ENCODE results near the gene ZNF416.

DNA sequence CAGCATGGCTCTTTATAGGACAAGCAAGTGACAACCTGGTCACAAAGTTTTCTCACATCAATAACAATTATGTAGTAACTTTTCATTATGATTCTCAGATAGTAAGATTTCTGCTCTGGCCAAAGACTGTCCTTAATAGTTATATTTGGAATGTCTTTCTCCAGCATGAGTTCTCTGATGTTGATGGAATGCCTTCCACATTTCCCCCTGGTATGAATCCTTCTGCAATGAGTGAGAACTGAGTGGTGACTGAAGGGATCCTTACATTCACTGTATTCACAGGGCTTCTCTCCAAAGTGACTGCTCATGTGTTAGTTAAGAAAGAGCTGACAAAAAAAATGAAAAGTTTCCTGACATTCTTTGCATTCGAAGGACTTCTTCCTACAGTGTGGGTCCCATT is 32.2 kb downstream of the ZNF416 start:
- no peak for TF ChIP-seq CTCF (conservative IDR thresholded peaks at IDR 0.05 in 1 of 2, IDR thresholded peaks at IDR 0.05 in 1 of 2; ENCODE audit: extremely low read depth in 1 of 2, insufficient read depth in 1 of 2, low read depth in 1 of 2, low read length in 2 of 2)
- no peak for TF ChIP-seq EZH2 (IDR thresholded peaks at IDR 0.05; ENCODE audit: borderline replicate concordance, low read length)

Measured in mammary epithelial cell (primary cell).